Adrenal gland (tissue), 12 donors: ENCODE data around the gene PIN4. TPM values are rescaled to one million over a fixed set of nuclear protein-coding genes. Genes with fewer than 3 reads are reported as not detected.

Source experiments
- DNase-seq, 7 donors: peaks; one replicate each; pipeline ENCODE4 v3.0.0-alpha.2; 2019 to 2020
- H3K27ac ChIP-seq, 5 donors: fragments of 200-600 bp; sonication (generic) in 4 of 5; 1 replicate in 3 of 5; 2 replicates in 2 of 5; pipeline versions ENCODE4 v1.5.1 to v1.8.0; 2016 to 2020; ENCODE audit warnings: mild to moderate bottlenecking in 1 of 5
- H3K27me3 ChIP-seq: fragments of 200-600 bp; 2 replicates; pipeline ENCODE4 v1.8.0; 2021
- H3K36me3 ChIP-seq, 2 donors: fragments of 200-600 bp; replicated peaks in 1 of 2; 1 replicate in 1 of 2; 2 replicates in 1 of 2; pipeline versions ENCODE4 v1.5.1 to v1.8.0; 2018 to 2022
- H3K4me1 ChIP-seq, 2 donors: fragments of 200-600 bp; replicated peaks in 1 of 2; 1 replicate in 1 of 2; 2 replicates in 1 of 2; pipeline versions ENCODE4 v1.5.1 to v1.8.0; 2018 to 2021
- H3K4me3 ChIP-seq, 4 donors: fragments of 200-600 bp; sonication (generic) in 3 of 4; one replicate each; pipeline ENCODE4 v1.5.1; 2016 to 2018
- H3K9me3 ChIP-seq, 3 donors: fragments of 200-600 bp; sonication (generic) in 1 of 3; replicated peaks in 1 of 3; 1 replicate in 2 of 3; 2 replicates in 1 of 3; pipeline versions ENCODE4 v1.5.1 to v1.8.0; 2016 to 2021
- POLR2A ChIP-seq, 2 donors: fragments of 450-650 bp; IDR thresholded peaks; one replicate each; pipeline ENCODE4 v1.6.1; 2017; ENCODE audit warnings: antibody characterized with exemption in 2 of 2, mild to moderate bottlenecking in 2 of 2, moderate library complexity in 1 of 2
- WGBS, 4 donors: extraction: QIAGEN DNeasy Blood & Tissue Kit in 2 of 4; methylation state at CpG; one replicate each; pipeline versions ENCODE4 v1.1.5 to v1.1.7; 2013 to 2017; 5-methylcytosine and 5-hydroxymethylcytosine counted together
- intact Hi-C, 2 donors: fragments of 100-400 bp; cut with DNase I; formaldehyde crosslinking; loops; one replicate each; pipeline versions ENCODE4 v1.14.1 to v1.15.0; 2022 to 2023
- polyA plus RNA-seq, 3 donors: library from polyadenylated mRNA; stranded (reverse); fragments of 200-250 nt in 2 of 3; fragments of 350-450 nt in 1 of 3; fragmentation: Illumina TruSeq in 1 of 3; extraction: RNeasy Lipid Tissue Mini Kit (QIAGEN cat#74804) in 1 of 3; gene quantifications; one replicate each; pipeline ENCODE4 v1.2.3, GENCODE V29; 2013 to 2014
- total RNA-seq, 9 donors: library from RNA; depleted of rRNA in 4 of 9; stranded (reverse); fragments of >200 nt in 4 of 9; fragments of 120-200 nt in 1 of 9; fragmentation: NEBNext Ultra II Directional in 1 of 9; extraction: Animal tissue kit (Norgen Biotek cat#: 25700) in 1 of 9; gene quantifications; one replicate each; pipeline versions ENCODE4 v1.1.0 to v1.2.4, GENCODE V29; 2013 to 2023
- TF ChIP-seq, protein P1 (sequence below), 6 experiments: fragments of 450-650 bp in 4 of 6; fragments of 200-600 bp in 2 of 6; sonication (generic) in 1 of 6; IDR thresholded peaks; 1 replicate in 5 of 6; 2 replicates in 1 of 6; pipeline versions ENCODE4 v1.5.1 to v1.8.0; 2016 to 2021; ENCODE audit warnings: antibody characterized with exemption in 6 of 6, mild to moderate bottlenecking in 2 of 6, moderate library complexity in 1 of 6
- donor health status: healthy with polysubstance abuse.
- donor health status: Bipolar disorder and iron deficiency.
- donor health status: DM: yes; HTN: yes; CAD: no.
- donor health status: DM: no; HTN: no; CAD: no.
- donor health status: DM: no; HTN: no; CAD: no.
- donor health status: DM: yes; HTN: yes; CAD: no.

The PIN4 gene
- total and polyA plus RNA-seq, 12 donors: 2.7 to 58.4 (median 9.3) TPM

GRCh38 chrX:72238183-72238582, 56.6 kb downstream of the PIN4 start:
- H3K4me1 ChIP-seq: no peaks in the 10 kb centered on the region
- DNase-seq: no peak
- intact Hi-C loops: no loop called here
- H3K27me3 ChIP-seq: peaks cover 6% of the 10 kb centered on the region
- no peaks in the 10 kb centered on the region for H3K36me3 ChIP-seq
- H3K9me3 ChIP-seq: no peaks in the 10 kb centered on the region
- TF ChIP-seq, protein P1, sequence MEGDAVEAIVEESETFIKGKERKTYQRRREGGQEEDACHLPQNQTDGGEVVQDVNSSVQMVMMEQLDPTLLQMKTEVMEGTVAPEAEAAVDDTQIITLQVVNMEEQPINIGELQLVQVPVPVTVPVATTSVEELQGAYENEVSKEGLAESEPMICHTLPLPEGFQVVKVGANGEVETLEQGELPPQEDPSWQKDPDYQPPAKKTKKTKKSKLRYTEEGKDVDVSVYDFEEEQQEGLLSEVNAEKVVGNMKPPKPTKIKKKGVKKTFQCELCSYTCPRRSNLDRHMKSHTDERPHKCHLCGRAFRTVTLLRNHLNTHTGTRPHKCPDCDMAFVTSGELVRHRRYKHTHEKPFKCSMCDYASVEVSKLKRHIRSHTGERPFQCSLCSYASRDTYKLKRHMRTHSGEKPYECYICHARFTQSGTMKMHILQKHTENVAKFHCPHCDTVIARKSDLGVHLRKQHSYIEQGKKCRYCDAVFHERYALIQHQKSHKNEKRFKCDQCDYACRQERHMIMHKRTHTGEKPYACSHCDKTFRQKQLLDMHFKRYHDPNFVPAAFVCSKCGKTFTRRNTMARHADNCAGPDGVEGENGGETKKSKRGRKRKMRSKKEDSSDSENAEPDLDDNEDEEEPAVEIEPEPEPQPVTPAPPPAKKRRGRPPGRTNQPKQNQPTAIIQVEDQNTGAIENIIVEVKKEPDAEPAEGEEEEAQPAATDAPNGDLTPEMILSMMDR (IDR thresholded peaks at IDR 0.05): no peak
- no peak for TF ChIP-seq POLR2A (IDR thresholded peaks at IDR 0.05)
- H3K4me3 ChIP-seq: no peak overlapping the region
- H3K27ac ChIP-seq: no peak overlapping the region
- WGBS, 4 donors: 21 to 46% (median 35%) methylated on average over 6 of the region's 6 CpGs

DNA sequence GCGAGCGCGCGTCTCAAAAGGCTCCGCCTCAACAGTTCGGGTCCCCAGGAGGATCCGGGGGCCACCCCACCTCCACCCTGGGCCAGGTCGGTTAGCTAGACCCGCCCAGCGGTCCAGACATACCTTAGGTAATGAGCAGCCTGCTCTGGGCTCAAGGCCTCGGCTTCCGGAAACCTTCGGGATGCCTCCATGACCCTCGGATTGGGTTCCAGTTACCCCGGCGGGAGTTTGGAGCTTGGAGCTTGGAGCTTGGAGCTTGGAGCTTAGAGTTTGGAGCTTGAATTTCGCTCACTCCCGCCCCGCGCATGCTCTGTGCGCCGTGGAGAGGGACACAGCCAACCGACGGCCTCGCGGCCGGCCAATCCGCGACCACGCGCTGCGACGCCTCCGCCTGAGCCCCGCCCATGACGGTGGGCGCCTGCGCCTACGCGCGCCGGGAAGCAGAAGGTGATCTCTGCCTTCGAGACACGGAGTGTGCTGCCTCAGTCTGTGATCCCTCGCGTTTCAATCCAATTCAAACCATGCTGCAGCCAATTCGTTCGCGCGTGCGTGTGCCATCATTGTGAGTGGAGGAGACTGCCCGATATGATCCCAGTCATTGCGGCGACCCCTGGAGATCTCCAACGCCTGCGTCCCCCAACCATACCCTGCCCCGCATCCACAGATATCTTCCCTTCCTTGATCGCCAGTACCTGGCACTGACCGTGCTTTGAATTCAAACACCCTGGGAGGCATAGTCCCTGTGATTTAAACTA, 57.3 kb downstream of the PIN4 start, which contains the start of gene ERCC6L:
Gene ERCC6L (minus strand): TSS at position 307 of the 755 bp plus-strand sequence. CDS start 116 bp downstream, at position 191.
- intact Hi-C loops: no loop called here
- peak within 1 kb of the TSS in 2 of 5 donors; percentile 64 to 71 for H3K27ac ChIP-seq
- no peak within 1 kb of the TSS for H3K4me3 ChIP-seq
- H3K27me3 ChIP-seq: peaks cover 6% of the 10 kb centered on the region
- H3K36me3 ChIP-seq: no peaks in the 10 kb centered on the region
- TF ChIP-seq POLR2A (IDR thresholded peaks at IDR 0.05): peak in 1 of 2 donors; percentile 64
- TF ChIP-seq, protein P1 (IDR thresholded peaks at IDR 0.05): no peak
- 0 to 37% (median 12%) methylated on average over 9 to 59 of the region's 59 CpGs for WGBS, 4 donors
- no peaks in the 10 kb centered on the region for H3K9me3 ChIP-seq
- no peaks in the 10 kb centered on the region for H3K4me1 ChIP-seq
- DNase-seq: peak; percentile 84 to 92 (median 88)

GRCh38 chrX:72240976-72241375, 59.4 kb downstream of the PIN4 start:
- TF ChIP-seq, protein P1 (IDR thresholded peaks at IDR 0.05): no peak
- no peak for TF ChIP-seq POLR2A (IDR thresholded peaks at IDR 0.05)

DNA sequence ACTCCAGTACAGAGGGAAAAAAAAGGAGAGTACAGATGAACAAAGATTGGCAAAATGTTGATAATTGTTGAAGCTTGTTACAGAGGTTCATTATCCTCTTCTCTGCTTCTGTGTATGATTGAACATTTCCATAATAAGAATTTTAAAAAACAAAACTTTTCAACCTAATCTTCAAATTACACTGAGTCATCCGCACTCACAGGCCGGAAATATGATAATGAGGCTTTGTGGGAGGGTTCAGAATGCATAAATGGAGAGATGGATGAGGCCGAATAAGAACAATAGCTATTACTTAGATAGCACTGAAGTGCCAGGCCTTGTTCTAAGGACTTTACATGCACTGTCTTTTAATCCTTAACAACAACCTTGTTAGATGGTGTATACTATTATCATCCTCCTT, 61.9 kb downstream of the PIN4 start:
- Histone ChIP-seq H3K4me1 (no peaks in the 10 kb centered on the region), H3K4me3 (no peak overlapping the region), H3K27ac (peak overlapping the region in 1 of 5 donors; percentile 37), H3K9me3 (no peaks in the 10 kb centered on the region), H3K27me3 (peaks cover 6% of the 10 kb centered on the region), H3K36me3 (no peaks in the 10 kb centered on the region)
- TF ChIP-seq, protein P1 (IDR thresholded peaks at IDR 0.05): no peak
- no peak for TF ChIP-seq POLR2A (IDR thresholded peaks at IDR 0.05)
- peak in 2 of 7 donors; percentile 16 to 21 for DNase-seq
- intact Hi-C loops: no loop called here
- WGBS, 4 donors: 4 to 38% (median 25%) methylated on average over 3 of the region's 3 CpGs

More at GRCh38 chrX:72240976-72241375, 59.4 kb downstream of the PIN4 start:
- no peaks in the 10 kb centered on the region for H3K9me3 ChIP-seq
- intact Hi-C loops: no loop called here
- peak overlapping the region in 2 of 5 donors; percentile 54 to 63 for H3K27ac ChIP-seq
- no peaks in the 10 kb centered on the region for H3K4me1 ChIP-seq
- no peaks in the 10 kb centered on the region for H3K36me3 ChIP-seq
- WGBS, 4 donors: 68 to 87% (median 78%) methylated on average over 4 of the region's 4 CpGs
- peaks cover 6% of the 10 kb centered on the region for H3K27me3 ChIP-seq
- peak in 4 of 7 donors; percentile 35 to 72 (median 56) for DNase-seq
- H3K4me3 ChIP-seq: no peak overlapping the region
